Suppressor macrophage (primary cell): Measurements from ENCODE around the gene BCAN.
"Not testable (repeated sequence)": the region's sequence is repeated elsewhere in the genome, so short reads cannot be mapped to it uniquely, and the experiment has no call there.

Experiments used
- DNase-seq, 4 experiments: peaks; one replicate each; pipeline ENCODE4 v3.0.0-alpha.2; 2020 to 2022
- total RNA-seq, 17 experiments: gene quantifications; one replicate each; lab custom pipeline; 2026; ENCODE audit warnings: mixed read lengths in 6 of 17, inconsistent platforms in 3 of 17; lab: John Stamatoyannopoulos, UW

BCAN gene
- total RNA-seq, result 0 to 3.2 (median 0.03) reads per million in 17 experiments

DNA sequence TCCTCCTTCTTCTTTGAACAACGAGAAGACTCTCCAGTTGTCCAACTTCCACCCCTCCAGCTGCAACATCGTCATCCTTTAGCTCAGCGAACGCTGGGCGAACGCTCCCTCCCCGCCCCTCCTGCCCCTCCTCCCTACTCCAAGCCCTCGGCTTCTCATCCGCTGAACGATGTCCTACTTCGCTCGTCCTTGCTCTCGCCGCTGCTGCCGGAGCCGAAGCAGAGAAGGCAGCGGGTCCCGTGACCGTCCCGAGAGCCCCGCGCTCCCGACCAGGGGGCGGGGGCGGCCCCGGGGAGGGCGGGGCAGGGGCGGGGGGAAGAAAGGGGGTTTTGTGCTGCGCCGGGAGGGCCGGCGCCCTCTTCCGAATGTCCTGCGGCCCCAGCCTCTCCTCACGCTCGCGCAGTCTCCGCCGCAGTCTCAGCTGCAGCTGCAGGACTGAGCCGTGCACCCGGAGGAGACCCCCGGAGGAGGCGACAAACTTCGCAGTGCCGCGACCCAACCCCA, at the start of gene BCAN:
BCAN (plus strand) TSS at position 357 of the 504 bp plus-strand sequence. CDS start 3,938 bp downstream, outside the sequence.
- DNase-seq, result peak in 2 of 4 experiments; percentile 19 to 50

- no peak for DNase-seq
Observed at GRCh38 chr1:156592158-156592909, 49.6 kb upstream of the BCAN start.

- no peak for DNase-seq
Observed at GRCh38 chr1:156592910-156593660, 48.8 kb upstream of the BCAN start.

- no peak for DNase-seq
Observed at GRCh38 chr1:156593661-156593989, 48.3 kb upstream of the BCAN start.

DNA sequence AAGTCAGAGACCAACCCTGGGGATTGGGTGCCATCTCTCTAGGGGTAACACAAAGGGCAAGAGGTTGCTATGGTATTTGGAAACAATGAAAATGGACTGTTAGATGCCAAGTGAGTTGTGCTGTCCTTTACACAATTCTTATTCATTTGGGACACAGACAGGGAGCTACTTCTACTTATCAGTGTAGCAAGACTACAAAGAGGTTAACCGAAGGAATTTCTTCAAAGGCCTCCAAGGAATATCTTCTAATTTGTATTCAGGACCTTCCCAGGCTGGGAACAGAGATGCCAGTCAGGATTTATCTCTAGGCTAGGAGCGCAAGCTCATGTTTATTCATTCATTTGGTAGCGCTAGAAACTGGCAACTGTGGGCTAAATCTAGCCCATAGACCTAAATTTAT, 47.7 kb upstream of the BCAN start:
- DNase-seq, result no peak

DNA sequence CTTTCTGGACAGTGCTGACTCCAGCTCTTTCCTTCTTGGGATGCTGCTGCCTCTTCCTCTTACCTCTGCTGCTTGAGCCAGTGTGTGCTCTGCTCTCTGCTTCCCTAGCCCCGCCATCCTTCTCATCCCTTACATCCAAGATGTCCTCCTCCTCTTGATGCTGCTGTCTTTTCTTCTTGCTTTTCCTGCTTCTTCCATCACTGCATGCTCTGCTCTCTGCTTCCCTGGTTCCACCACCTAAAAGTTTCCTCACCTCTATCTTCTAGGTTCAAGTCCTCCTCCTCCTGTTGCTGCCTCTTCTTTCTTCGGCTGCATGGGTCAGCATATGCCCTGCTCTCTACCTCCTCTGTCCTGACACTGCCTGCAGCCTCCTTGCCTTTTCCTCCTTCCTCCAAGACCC, 46.9 kb upstream of the BCAN start:
- DNase-seq, result no peak

DNA sequence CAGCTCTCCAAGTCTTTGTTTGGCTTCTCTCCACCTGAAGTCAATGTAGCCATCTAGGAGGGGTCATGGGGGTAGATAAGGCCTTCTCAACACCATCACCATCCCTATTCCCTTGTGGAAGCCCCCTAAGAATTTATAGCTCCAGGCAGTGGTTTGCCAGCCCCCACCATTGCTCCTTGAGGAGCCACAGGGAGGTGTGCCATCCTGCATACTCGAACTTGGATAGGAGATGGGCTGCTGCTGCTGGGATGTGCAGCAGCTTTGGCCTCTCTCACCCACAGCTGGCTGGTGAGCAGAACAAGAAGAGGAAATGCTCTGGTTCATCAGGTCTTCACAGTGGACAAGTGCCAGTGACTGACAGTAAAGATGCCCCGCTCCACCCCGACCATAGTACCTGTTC, 45.5 kb upstream of the BCAN start:
- DNase-seq, result no peak

DNA sequence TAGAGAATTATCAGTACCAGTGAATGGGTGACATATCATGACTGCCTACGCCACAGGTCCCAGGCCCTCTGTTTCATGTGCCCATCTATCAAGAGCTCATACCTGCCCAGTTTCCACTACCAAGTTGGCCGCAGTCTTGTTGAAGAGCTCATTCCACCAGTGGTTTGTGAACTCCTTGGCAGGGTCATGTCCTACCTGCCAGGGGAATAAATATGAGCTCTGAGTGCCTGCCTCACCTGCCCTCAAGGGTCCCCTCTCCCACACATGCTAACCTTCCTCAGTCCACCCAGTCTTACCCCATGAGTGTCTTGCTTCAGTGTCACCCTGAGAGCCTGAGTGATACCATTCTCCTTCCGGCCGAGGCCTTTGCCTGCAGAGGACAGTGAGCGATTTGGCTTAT, 43.8 kb upstream of the BCAN start:
- no peak for DNase-seq

DNA sequence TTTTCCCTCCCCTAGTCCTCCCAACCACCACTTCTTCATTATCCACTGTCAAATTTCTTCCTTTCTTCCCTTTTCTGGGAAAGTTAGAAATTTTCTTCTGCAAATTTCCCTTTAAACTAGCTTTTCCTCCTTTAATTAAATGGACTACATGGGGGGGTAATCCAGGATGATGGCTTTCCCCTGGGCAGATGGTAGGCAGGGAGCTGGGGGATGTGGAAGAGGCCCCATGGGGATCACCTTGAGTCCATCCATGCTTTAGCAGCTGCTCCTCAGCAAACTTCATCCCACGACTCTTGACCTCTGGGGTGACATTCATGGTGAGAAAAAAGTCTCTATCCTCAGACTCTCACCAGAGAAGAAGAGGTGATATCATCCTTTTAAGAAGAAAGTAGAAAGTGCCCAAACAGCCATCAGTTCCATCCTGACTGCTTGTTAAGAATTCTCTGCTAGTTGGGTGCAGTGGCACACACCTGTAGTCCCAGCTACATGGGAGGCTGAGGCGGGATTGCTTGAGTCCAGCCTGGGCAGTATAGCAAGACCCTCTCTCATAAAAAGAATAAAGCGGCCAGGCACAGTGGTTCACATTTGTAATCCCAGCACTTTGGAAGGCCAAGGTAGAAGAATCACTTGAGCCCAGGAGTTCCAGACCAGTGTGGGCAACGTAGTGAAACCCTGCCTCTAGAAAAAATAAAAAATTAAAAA, 43.0 kb upstream of the BCAN start:
- DNase-seq, result no peak

- DNase-seq, result peak; percentile 54 to 76 (median 66)
Observed at GRCh38 chr1:156599811-156600210, 42.1 kb upstream of the BCAN start.

GRCh38 chr1:156600733-156601121, 41.2 kb upstream of the BCAN start:
- peak in 1 of 4 experiments; percentile 25 for DNase-seq

GRCh38 chr1:156601122-156601830, 40.6 kb upstream of the BCAN start, which contains the start of gene GPATCH4:
Gene GPATCH4, minus strand, starts transcription at chr1:156601479.
- DNase-seq, result peak; percentile 85 to 91 (median 88)

- DNase-seq, result no peak
Observed at GRCh38 chr1:156601892-156602291, 40.0 kb upstream of the BCAN start.

GRCh38 chr1:156602557-156602993, 39.3 kb upstream of the BCAN start:
- peak; percentile 23 to 67 (median 48) for DNase-seq

- not testable (repeated sequence) for DNase-seq
Observed at GRCh38 chr1:156607344-156607743, 34.6 kb upstream of the BCAN start.

DNA sequence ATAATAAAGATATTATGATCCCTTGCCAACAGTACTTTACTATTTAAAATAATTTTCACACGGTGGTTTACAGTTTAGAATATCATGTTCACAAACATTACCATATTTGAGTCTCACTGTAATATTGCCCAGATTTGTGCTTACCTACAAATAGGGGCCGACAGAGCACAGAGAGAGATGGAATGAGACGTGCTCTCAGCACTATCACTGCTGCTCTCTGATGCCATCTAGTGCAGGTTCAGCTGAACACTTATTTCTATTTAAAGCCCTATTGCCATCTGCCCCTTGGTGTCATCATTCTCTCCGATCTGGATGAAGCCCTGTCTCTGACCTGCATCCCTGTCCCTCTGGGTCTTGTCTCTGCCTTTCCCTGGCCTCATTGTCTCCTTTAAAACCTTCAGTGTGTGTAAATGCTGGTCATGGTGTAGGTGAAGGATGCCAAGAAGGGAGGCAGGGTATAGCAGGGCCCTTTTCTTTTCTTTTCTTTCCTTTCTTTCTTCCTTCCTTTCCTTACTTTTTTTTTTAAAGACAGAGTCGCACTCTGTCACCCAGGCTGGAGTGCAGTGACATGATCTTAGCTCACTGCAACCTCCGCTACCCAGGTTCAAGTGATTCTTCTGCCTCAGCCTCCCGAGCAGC, 33.8 kb upstream of the BCAN start:
- peak; percentile 78 to 89 (median 84) for DNase-seq

DNA sequence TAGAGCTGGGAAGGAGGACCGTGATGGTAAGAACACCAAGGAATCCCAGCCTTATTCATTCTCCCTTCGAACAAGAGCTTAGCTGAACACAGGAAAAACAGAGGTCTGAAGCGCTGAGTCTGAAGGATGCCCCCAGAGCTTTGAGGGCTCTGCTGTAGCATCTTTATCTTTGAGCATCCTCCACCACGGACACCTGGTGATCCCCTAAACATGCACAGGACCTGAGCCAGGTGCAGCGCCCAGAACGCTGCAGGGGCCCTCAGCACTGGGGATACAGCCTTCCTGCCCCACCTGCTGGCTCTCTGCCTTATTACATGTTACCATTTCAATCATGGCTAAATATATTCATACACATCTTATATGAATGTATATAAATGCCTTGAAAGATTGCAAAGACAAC, 32.9 kb upstream of the BCAN start:
- peak; percentile 35 to 60 (median 42) for DNase-seq

DNA sequence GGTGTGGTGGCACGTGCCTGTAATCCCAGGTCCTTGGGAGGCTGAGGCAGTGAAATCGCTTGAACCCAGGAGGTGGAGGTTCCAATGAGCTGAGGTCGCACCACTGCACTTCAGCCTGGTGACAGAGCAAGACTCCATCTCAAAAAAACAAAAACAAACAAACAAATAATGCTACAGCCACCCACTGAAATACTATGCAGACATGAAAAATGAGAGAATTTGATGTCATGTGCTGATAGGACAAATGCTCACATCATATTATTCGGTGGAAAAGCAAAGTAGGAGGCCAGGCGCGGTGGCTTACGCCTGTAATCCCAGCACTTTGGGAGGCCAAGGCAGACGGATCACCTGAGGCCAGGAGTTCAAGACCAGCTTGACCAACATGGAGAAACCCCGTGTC, 31.8 kb upstream of the BCAN start:
- DNase-seq, result not testable (repeated sequence)

GRCh38 chr1:156612666-156613065, 29.3 kb upstream of the BCAN start:
- DNase-seq, result peak; percentile 33 to 66 (median 53)

GRCh38 chr1:156615946-156616345, 26.0 kb upstream of the BCAN start:
- DNase-seq, result no peak

DNA sequence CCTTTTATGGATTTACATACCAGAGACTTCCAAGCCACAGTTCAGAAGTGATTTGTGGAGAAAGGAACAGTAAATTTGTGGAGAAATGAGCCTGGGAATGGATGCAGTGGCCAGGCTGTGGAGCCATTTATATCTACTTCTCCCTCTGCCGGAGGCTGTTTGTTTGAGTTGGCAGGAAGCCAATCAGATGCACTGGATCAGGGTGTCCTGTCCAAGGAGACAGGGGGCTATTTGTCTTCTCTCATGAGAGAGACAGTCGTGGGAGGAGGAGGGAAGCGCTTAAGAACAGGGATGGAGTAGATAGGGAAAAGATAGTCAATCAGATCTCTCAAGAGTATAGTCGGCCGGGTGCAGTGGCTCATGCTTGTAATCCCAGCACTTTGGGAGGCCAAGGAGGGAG, 25.5 kb upstream of the BCAN start:
- DNase-seq, result peak in 3 of 4 experiments; percentile 34 to 49 (median 35)
